Esophagus muscularis mucosa (tissue), 4 donors: Measurements from ENCODE around the gene MTCH1.

Experiments used
- CTCF ChIP-seq, 3 experiments: fragments of 200-600 bp in 2 of 3; fragments of 450-650 bp in 1 of 3; sonication (generic) in 2 of 3; IDR thresholded peaks; one replicate each; pipeline ENCODE4 v1.5.1; 2017 to 2019; ENCODE audit warnings: antibody characterized with exemption in 3 of 3, mild to moderate bottlenecking in 2 of 3, moderate library complexity in 1 of 3
- EP300 ChIP-seq: sonication (generic); formaldehyde crosslinking; IDR thresholded peaks from one replicate; pipeline ENCODE4 v1.6.1; 2017; ENCODE audit warnings: antibody characterized with exemption
- POLR2A ChIP-seq: fragments of 450-650 bp; IDR thresholded peaks from one replicate; pipeline ENCODE4 v1.6.1; 2017; ENCODE audit warnings: antibody characterized with exemption, moderate library complexity, mild to moderate bottlenecking, low read depth

DNA sequence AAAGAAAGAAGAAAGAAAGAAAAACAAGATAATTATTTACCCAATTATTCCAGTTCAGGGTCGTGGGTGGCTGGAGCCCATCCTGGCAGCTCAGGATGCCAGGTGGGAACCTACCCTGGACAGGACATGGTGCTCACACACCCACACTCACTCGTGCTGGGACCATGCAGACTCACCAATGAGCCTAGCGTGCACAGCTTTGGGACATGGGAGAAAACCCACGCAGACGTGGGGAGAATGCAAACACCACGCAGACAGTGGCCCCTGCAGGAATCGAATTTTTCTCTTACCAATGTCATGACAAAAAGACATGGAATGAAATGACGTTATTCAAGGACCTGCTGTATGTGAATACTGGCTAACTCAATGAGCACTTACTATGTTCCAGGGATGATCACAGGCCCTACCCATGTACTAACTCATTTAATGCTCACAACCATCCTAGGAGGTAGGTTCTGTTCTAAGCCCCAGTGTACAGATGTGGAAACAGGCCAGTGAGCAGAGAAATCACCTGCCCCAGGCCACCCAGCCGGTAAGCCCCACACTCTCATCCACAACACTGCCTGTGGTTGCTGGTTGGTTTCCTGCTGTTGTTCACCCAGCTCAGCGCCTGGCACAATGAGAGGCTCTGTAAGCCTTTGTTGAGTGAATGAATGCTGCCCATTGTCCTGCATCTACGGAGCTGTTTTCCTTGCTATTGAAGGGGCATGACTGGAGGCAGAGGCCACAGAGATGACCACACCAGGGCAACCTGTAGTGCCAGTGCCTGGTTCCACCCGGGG lies 38.2 kb downstream of the MTCH1 start:
- TF ChIP-seq POLR2A (no peak), CTCF (IDR thresholded peaks at IDR 0.05) (no peak), EP300 (no peak)
